Activated T-cell treated with anti-CD3 and anti-CD28 coated beads for 48 hours (primary cell): Measurements from ENCODE around the gene RBM47.

Experiments used
- DNase-seq: peaks from one replicate; pipeline ENCODE4 v3.0.0-alpha.2; 2020; ENCODE audit warnings: low read depth

Gene RBM47

DNA sequence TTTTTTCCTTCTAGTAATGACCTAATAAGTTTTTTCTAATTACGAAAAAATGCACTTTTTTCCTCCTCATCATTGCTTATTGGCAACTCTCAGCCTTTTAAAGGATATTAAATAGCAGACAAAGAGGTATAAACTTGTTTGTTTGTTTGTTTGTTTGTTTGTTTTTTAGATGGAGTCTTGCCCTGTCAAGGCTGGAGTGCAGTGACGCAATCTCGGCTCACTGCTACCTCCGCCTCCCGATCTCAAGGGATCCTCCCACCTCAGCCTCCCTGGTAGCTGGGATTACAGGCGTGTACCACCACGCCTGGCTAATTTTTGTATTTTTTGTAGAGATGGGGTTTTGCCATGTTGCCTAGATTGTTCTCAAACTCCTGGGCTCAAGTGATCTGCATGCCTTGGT lies 6.0 kb downstream of the RBM47 start:
- DNase-seq: no peak

DNA sequence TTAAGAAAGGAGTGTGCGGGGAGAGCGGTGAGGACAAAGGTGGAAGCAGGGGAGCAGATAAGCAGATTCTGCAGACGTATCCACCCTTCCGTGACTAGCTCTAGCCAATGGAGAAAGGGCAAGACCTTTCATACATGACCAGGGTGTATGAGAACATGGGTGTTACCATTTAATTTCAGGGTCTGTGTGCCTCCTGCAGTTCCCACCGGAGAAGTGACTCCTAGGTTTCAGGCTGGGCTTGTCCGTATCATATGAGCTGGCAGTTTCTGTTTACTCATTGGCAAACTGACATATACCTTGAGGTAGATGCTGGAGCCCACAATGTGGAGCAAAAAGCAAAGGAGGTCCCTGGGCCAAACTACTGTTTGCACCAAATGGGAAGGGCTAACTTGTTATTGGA lies 6.8 kb downstream of the RBM47 start:
- DNase-seq: no peak

DNA sequence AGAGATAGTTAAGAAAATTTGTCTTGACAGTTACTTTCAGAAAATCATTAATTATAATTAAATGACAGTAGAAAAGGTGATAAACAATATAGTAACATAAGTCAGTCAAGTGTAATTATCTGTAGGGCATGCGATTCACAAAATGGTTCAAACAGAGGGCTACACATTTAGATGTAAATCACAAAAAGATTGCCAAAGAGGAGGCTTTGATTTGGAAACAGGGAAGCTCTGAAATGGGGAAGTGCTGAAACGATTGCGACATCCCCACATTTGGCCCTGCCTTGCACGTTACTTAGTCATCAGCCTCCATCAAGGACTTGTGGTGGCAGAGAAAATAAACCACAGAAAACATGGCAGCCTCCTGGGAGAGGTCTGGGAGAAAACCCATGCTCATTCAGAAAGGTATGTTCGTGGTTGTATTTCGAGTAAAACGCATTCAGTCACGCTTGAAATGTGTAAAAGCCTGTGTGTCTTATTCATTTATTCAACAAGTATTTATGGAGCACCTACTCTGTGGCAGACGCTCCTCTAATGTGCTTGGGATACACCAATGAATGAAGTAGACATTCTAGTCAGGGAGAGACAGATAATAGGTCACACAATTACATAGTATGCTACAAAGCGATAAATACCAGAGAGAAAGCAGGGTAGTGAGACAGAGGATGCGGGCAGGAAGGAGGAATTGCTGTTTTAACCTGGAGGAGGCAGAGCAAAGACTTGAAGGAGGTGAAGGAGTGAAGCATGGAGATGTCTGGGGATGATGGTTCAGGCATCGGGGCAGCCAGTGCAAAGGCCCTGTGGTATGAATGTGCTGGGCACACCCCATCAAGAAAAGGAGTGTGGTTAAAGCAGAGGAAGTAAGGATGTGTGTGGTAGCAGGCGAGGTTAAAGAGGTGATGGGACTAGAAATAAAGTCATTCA lies 7.8 kb downstream of the RBM47 start:
- DNase-seq: no peak

DNA sequence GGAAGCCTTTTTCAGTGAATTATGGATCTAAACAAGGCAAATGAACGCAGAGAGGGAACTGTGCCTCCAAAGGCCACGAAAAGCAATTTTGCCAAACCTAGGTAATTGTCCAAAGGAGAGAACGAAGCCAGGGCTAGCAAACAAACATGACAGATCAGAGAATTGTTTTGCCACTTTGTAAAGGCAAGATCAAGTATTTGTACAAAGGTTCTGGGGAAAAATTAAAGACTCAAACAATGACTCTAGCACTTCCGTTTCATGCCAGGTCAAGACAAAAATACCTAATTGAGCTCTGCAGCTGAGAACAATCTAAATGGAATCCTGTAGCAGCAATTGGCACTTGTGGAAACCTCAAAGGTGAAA lies 8.5 kb downstream of the RBM47 start:
- no peak for DNase-seq

DNA sequence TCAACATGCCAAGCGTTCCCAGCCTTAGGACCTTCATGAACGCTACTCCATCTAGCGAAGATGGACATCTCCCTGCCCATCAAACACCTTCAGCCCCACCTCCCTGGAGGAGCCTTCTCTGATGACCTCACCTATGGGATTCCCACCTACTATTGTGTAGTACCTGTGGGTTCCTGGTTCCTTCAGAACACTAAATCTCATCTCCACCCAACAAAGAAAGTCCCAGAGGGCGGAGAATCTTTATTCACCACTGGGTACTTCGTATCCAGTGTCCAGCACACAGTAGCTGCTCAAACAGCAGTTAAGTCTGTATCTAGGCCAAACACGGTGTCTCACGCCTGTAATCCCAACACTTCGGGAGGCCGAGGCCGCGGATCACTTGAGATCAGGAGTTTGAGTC lies 10.1 kb downstream of the RBM47 start:
- no peak for DNase-seq

DNA sequence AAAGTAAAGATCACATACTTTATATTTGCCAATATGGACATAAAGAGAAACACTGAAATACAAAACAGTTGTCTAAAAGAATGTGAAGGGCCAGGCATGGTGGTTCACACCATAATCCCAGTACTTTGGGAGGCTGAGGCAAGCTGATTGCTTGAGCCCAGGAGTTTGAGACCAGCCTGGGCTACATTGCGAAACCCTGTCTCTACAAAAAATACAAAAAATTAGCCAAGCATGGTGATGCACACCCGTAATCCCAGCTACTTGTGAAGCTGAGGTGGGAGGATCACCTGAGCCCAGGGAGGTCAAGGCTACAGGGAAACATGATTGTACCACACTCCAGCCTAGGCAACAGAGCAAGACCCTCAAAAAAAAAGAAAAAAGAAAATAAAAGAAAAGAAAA lies 11.8 kb downstream of the RBM47 start:
- DNase-seq: no peak

DNA sequence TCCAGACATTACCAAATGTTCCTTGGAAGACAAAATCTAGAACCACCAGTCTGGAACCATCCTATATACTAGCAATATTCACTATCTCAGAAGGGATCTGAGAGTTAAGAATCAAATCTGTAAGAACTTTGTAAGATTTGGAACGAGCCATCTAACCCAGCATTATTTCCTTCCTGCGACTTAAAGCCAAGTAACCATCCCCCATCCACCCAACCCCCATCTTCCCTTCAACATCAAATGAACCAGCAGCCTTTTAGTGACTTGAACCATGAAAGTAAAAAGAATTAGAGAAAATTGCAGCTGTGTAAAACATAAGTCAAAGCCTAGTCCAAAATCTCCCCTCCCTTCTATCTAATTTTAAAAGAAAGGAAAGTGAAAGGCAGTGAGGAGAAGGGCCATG lies 15.6 kb downstream of the RBM47 start:
- no peak for DNase-seq

DNA sequence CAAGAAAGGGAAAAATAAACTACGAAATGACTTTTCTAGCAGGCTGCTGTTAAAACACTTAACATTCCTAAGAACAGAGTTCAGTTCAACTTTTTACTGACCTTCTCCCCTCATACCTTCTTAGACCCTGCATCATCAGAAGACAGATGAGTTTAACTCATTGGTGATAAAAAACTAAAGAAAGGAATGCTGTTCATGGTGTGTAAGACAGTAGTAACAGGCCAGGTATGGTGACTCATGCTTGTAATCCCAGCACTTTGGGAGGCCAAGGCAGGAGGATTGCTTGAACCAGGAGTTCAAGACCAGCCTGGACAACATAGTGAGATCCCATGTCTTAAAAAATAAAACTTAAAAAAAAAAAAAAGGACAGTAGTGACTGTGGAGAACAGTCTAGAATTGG lies 16.2 kb downstream of the RBM47 start:
- DNase-seq: no peak

DNA sequence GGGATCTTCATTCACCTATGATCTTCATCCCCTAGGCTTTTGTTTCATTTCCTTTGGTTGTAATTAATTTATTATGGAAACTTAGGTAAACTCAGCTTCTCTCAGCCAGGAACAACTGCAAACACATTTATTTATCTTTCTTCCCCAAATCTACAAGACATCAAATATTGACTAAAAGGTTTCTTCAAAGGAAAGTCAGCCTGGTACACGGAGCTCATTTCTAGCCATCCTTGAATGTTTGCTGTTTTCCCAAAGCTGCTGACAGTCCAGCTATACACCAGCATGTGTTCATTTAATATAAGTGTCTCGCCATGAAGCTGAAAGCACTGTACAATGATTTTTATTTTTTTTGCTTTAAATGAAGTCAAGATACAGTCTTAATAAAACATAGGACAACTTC lies 16.8 kb downstream of the RBM47 start:
- DNase-seq: no peak

DNA sequence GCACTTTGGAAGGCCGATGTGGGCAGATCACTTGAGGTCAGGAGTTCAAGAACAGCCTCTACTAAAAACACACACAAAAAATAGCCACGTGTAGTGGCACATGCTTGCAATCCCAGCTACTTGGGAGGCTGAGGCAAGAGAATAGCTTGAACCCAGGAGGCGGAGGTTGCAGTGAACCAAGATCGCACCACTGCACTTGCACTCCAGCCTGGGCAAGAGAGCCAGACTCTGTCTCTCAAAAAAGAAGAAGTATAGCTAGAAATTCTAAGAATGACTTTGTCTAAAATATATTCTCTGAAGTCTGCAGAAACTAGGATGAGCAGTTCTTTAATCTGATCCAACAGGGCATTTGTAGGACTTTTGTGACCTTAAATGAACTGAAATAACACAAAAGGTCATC lies 17.4 kb downstream of the RBM47 start:
- no peak for DNase-seq

DNA sequence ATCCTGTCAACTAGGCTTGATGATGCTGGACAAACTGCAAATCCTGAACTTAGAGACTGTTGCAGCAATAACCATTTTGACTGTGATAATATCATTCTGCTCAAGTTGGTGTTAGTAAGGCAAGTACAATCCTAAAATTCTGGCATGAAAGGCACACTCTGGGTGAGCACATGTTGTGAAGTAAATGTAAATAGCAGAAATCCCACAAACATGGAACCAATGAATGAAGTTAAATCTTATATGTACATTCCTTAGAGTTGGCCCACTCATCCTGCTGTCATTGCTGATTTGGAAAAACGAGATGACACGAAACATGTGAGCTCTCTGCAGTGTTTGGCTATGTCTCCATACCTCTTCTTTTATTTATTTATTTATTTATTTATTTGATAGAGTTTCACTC lies 21.0 kb downstream of the RBM47 start:
- DNase-seq: no peak

DNA sequence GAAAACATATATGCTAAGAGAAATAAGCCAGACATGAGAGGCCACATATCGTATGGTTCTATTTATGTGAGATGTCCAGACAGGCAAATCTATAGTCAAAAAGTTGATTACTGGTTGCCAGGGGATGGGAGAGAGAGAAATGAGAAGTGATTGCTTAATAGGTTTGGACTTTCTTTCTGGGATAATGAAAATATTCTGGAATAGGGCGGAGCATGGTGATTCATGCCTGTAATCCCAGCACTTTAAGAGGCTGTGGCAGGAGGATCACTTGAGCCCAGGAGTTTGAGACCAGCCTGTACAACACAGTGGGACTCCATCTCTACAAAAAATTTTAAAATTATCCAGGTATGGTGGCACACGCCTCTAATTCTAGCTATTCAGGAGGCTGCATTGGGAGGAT lies 22.4 kb downstream of the RBM47 start:
- no peak for DNase-seq

DNA sequence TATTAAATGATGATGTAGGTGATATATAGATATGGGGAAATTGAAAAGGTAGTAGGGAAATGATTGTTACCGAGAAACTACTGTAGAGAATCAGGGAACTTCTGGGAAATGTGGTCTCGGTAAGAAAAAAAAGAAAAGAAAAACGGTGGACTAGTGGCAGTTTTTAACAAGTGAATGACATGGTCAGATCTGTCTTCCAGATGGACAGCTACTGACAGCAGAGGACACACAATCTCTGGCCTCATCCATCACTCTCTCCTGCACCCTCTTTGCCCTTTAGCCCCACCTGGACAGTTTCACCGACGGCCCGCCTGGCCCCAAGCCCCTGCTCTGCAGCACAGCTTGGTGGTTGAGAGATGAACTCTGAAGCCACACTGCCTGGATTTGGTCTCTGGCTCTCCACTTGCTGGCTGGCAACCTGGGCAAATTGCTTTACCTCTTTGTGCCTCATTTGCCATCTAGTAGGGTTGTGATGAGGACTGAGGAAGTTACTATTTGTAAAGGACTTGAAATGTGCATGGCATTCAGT lies 23.4 kb downstream of the RBM47 start:
- no peak for DNase-seq

DNA sequence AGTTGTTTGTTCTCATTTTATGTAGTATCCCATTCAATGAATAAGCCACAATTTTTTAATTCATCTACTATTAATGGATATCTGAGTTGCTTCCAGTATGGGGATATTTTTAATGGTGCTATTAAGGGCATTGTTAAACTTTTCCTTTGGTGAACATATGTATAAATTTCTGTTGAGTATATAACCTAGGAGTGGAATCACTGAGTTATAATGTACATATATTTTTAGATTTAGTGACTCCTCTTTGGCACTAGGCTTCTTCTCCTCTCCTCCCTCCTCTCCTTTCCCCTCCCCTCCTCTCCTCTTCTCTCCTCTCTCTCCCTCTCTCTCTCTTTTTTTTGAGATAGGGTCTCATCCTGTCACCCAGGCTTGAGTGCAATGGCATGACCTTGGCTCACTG lies 26.4 kb downstream of the RBM47 start:
- no peak for DNase-seq

DNA sequence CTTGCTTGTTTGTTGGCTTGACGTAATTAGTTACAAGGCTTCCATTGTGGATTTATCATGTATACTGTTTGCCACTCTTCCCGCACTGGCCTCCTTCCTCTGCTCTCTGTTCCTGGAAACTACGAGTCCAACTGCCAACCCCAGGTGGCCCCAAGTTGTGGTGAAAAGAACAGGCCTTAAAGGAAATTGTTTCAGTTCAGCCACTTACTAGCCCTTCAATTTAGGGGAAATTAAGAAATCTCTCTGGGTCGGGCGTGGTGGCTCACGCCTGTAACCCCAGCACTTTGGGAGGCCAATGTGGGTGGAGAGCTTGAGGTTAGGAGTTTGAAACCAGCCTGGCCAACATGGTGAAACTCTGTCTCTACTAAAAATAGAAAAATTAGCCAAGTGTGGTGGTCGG lies 28.0 kb downstream of the RBM47 start:
- DNase-seq: no peak

DNA sequence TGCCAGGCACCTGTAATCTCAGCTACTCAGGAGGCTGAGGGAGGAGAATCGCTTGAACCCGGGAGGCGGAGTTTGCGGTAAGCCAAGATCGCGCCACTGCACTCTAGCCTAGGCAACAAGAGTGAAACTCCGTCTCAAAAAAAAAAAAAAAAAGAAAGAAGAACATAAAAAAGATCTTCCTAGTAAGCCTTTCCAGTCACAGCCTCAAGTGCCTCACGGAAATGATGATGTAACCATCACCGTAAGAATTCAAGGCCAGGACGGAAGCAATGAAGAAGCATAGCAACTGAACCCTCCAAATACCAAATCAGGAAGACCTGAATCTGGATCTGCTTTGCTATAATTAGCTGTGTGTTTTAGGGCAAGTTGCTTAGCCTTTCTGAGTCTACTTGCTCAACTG lies 28.8 kb downstream of the RBM47 start:
- DNase-seq: no peak

DNA sequence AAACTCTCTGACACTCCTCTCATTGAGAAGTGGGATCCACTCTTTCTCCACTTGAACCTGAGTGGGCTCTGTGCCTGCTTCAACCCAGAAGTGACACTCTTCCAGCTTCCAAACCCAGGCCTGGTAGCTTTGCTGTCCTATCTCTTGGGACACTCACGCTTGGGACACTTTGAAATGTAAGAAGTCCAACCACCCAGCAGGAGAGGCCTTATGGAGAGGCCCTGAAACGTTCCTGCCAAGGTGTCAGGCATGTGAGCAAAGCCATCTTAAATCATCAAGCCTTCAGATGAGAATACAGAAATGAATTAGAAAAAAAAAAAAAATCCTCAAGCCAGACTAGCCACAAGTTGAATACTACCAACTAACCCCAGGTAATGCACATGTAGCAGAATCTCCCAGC lies 30.2 kb downstream of the RBM47 start:
- no peak for DNase-seq

DNA sequence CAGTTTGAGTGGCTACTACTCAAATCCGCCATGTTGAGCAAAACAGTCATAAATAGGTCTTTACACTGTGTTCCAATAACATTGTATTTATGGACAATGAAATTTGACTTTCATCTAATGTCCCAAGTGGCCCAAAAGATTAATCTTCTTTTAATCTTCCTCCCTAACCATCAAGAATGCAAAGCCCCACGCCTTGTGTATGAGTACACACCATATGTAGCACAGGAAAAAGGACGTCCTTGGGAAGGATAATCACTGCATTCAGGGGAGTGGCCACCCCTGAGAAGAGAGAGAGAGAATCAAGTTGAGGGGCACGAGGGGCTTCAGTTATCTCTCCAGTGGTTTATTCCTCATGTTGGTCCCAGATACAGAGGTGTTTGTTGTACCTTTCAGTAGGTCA lies 33.1 kb downstream of the RBM47 start:
- no peak for DNase-seq

DNA sequence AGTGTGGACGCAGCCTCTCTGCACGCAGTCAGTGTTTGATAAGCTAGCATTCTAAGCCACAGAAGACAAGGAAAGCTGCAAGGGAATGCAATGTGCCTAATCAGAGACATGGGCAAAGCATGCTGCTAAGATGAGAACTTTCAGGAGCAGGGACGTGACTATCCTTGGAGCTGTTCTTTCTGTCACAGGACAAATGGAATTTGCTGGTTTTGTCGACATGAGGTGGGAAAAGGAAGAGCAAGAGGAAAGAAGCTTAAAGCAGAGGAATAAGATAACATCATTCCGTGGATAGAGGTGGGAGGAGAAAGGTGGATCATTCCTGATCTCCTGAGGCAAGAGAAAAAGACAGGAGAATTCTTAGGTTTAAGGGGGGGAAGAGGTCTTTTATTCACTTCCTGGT lies 33.7 kb downstream of the RBM47 start:
- DNase-seq: no peak

DNA sequence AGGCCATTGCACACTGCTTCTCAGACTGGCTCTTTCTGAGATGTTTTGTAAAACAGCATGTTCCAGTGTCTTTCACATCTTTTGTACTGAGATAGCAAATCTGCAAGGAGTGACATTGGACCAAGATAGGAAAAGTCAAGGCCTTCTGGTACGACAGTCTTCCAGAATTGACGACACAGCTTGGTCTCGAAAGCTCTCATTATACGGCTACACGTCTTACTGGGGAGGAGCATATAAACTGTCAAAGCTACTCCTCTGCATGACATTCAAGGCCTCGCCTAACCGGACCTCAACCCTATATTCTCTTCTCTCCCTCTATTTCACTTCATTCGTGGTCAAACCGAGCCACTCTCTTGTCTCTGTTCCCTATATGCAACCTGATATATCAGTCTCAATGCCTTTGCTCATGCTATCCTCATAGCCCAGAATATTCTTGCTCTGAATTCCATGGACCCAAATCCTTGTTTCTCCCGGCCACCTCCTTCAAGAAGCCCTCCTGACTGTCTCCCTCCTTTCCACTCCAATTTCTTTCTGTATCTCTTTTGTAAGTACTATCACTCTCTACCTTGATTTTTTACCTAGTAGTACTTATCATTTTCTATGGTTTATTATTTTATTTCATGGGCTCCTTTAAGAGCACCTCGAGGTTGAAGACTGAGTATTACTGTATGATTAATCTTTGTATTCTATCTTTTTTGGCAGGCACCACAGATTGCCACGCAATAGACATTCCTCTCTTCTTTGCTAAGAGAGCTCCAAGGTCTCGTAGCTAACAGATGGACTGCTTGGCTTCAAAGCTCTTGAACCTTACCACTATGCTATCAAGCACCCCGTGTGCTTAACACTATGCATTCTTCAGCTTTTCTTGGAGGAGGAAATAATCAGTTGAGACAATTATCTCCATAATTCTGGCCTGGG lies 35.1 kb downstream of the RBM47 start:
- no peak for DNase-seq

DNA sequence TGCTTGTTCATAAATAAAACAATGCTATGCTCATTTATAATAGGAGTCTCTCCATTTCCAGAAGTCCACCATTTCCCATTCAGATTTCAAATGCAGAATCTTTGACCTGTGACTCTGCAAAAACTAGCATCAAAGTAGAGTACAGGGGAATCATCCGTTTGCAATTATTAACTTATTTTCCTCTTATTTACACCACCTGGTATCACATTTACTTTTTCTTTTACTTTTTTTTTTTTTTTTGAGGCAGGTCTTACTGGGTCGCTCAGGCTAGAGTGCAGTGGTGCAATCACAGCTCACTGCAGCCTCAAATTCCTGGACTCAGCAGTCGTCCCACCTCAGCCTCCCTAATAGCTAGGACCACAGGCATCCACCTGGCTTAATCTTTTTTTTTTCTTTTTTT lies 37.6 kb downstream of the RBM47 start:
- no peak for DNase-seq

DNA sequence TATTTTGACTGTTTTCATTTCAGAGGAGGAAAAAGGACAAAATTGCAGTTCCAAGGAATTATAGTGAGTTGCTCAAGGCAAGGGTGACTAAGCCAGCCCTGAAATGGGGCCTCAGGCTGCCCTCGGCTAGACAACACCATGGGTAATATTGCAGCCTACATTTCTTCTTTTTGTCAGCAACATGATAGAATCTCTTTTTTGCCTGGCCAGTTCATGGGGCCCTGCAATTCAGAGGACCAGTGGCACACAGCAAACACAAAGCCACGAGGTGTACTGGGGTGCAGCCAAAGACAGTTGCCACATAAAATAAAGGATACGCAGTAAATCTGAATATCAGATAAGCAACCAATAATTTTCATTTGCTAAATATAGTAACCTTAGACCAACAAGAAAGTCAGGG lies 41.8 kb downstream of the RBM47 start:
- no peak for DNase-seq

DNA sequence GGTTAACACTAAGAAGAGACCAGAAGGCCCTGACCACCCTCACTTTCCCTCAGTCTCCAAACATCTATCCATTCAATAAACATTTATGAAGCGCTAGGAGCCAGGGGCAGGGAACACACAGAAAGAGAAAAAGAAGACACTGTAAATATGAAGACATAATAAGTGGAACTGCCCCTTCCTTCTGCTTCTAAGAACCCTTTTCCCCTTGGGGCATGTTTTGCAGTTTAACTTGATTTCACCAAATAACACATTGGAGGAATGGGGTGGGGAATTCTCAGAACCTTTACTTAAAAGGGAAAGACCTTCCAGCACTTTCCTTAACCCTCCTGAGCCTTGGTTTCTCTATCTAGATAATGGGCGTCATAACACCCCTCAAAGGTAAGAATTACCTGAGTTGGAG lies 42.3 kb downstream of the RBM47 start:
- no peak for DNase-seq
